OCI-LY3 (cell line): ENCODE measurements around the gene DGLUCY.
"Not testable (repeated sequence)": the region's sequence is repeated elsewhere in the genome, so short reads cannot be mapped to it uniquely, and the experiment has no call there.

Experiments used
- H2AFZ ChIP-seq: fragments of 200-600, 300-600 bp; shearing (Covaris generic); 2 replicates; pipeline ENCODE4 v1.6.0; 2014; ENCODE audit warnings: antibody characterized with exemption, low read depth, low read length
- H3K27ac ChIP-seq: fragments of 200-600, 300-600 bp; sonication (generic); 2 replicates; pipeline ENCODE4 v1.5.1; 2014; ENCODE audit warnings: mild to moderate bottlenecking, low read length, moderate library complexity, mixed read lengths
- H3K27me3 ChIP-seq: fragments of 200-600, 300-600 bp; sonication (generic); 2 replicates; pipeline ENCODE4 v1.6.1; 2014; ENCODE audit warnings: low read depth, low read length, mixed read lengths
- H3K36me3 ChIP-seq: fragments of 200-600, 300-600 bp; sonication (generic); replicated peaks from 2 replicates; pipeline ENCODE3; 2014; ENCODE audit warnings: low read depth, low read length, mixed read lengths
- H3K4me1 ChIP-seq: fragments of 300-600, 200-600 bp; sonication (generic); 2 replicates; pipeline ENCODE4 v1.6.1; 2014; ENCODE audit warnings: low read length, mixed read lengths
- H3K4me2 ChIP-seq: fragments of 200-600, 300-600 bp; sonication (generic); 2 replicates; pipeline ENCODE4 v1.6.1; 2014; ENCODE audit warnings: low read length, mixed read lengths
- H3K4me3 ChIP-seq: fragments of 300-600, 200-600 bp; sonication (generic); 2 replicates; pipeline ENCODE4 v1.5.1; 2014; ENCODE audit warnings: antibody characterized with exemption, mild to moderate bottlenecking, low read length, moderate library complexity
- H3K79me2 ChIP-seq: fragments of 300-600, 200-600 bp; shearing (Covaris generic); 2 replicates; pipeline ENCODE4 v1.6.1; 2014; ENCODE audit warnings: mild to moderate bottlenecking, low read length, mixed read lengths
- H3K9ac ChIP-seq: fragments of 300-600, 200-600 bp; shearing (Covaris generic); 2 replicates; pipeline ENCODE4 v1.6.0; 2014; ENCODE audit warnings: mild to moderate bottlenecking, low read length, moderate library complexity
- H3K9me3 ChIP-seq: fragments of 200-600, 300-600 bp; shearing (Covaris generic); 2 replicates; pipeline ENCODE4 v1.6.1; 2014; ENCODE audit warnings: low read length, mixed read lengths; ENCODE audit not compliant: insufficient read depth
- H4K20me1 ChIP-seq: fragments of 200-600, 300-600 bp; sonication (generic); 2 replicates; pipeline ENCODE4 v1.6.1; 2016; ENCODE audit warnings: low read length, mixed read lengths; ENCODE audit not compliant: insufficient read depth
- CTCF ChIP-seq: fragments of 200-600, 300-600 bp; sonication (generic); IDR thresholded peaks from 2 replicates; pipeline ENCODE4 v1.5.1; 2014; ENCODE audit warnings: antibody characterized with exemption, low read length, low read depth
- EZH2phosphoT487 ChIP-seq: fragments of 200-600 bp; shearing (Covaris generic); IDR thresholded peaks from 2 replicates; pipeline ENCODE4 v1.6.1; 2018; ENCODE audit warnings: antibody characterized with exemption, mixed run types, low read depth

DGLUCY gene

GRCh38 chr14:91094772-91095171 is 19.1 kb upstream of the DGLUCY start:
- Histone ChIP-seq H3K36me3 (no peaks in the 10 kb centered on the region), H3K79me2 (no peaks in the 10 kb centered on the region), H4K20me1 (no peaks in the 10 kb centered on the region), H2AFZ (no peak overlapping the region), H3K27ac (no peak overlapping the region), H3K9me3 (no peaks in the 10 kb centered on the region), H3K4me1 (peaks cover 11% of the 10 kb centered on the region), H3K4me2 (no peak overlapping the region), H3K9ac (no peak overlapping the region), H3K4me3 (no peak overlapping the region), H3K27me3 (no peaks in the 10 kb centered on the region)
- TF ChIP-seq EZH2phosphoT487 (no peak), CTCF (no peak)

GRCh38 chr14:91095178-91095577 is 18.7 kb upstream of the DGLUCY start:
- H3K9ac ChIP-seq: no peak overlapping the region
- H3K27me3 ChIP-seq: no peaks in the 10 kb centered on the region
- H3K4me3 ChIP-seq: no peak overlapping the region
- no peaks in the 10 kb centered on the region for H3K79me2 ChIP-seq
- no peak for TF ChIP-seq CTCF
- TF ChIP-seq EZH2phosphoT487: no peak
- no peak overlapping the region for H2AFZ ChIP-seq
- no peaks in the 10 kb centered on the region for H3K36me3 ChIP-seq
- no peak overlapping the region for H3K4me2 ChIP-seq
- H3K9me3 ChIP-seq: no peaks in the 10 kb centered on the region
- no peaks in the 10 kb centered on the region for H4K20me1 ChIP-seq
- H3K27ac ChIP-seq: no peak overlapping the region
- peaks cover 6% of the 10 kb centered on the region for H3K4me1 ChIP-seq

GRCh38 chr14:91097657-91098056 is 16.2 kb upstream of the DGLUCY start:
- not testable (repeated sequence) for H2AFZ ChIP-seq, H4K20me1 ChIP-seq, H3K9me3 ChIP-seq, H3K9ac ChIP-seq, H3K27ac ChIP-seq, H3K4me2 ChIP-seq, H3K27me3 ChIP-seq, H3K4me3 ChIP-seq, H3K4me1 ChIP-seq, H3K79me2 ChIP-seq, H3K36me3 ChIP-seq

- Histone ChIP-seq H3K4me3 (no peak overlapping the region), H3K36me3 (no peaks in the 10 kb centered on the region), H3K27me3 (no peaks in the 10 kb centered on the region)
Measured at GRCh38 chr14:91098591-91098990, 15.3 kb upstream of the DGLUCY start.

More at GRCh38 chr14:91098591-91098990, 15.3 kb upstream of the DGLUCY start:
- Histone ChIP-seq H3K27ac (no peak overlapping the region), H4K20me1 (no peaks in the 10 kb centered on the region), H3K4me1 (no peaks in the 10 kb centered on the region), H3K9me3 (no peaks in the 10 kb centered on the region), H3K79me2 (no peaks in the 10 kb centered on the region), H3K4me2 (no peak overlapping the region), H2AFZ (no peak overlapping the region), H3K9ac (no peak overlapping the region)
- TF ChIP-seq CTCF (no peak), EZH2phosphoT487 (no peak)
